ENCODE results near the gene POLR1A. TPM values are rescaled to one million over a fixed set of nuclear protein-coding genes. Genes with fewer than 3 reads are reported as not detected.

The POLR1A gene
- polyA plus RNA-seq, 4 donors = 1.4 to 12.6 (median 5.4) TPM

DNA sequence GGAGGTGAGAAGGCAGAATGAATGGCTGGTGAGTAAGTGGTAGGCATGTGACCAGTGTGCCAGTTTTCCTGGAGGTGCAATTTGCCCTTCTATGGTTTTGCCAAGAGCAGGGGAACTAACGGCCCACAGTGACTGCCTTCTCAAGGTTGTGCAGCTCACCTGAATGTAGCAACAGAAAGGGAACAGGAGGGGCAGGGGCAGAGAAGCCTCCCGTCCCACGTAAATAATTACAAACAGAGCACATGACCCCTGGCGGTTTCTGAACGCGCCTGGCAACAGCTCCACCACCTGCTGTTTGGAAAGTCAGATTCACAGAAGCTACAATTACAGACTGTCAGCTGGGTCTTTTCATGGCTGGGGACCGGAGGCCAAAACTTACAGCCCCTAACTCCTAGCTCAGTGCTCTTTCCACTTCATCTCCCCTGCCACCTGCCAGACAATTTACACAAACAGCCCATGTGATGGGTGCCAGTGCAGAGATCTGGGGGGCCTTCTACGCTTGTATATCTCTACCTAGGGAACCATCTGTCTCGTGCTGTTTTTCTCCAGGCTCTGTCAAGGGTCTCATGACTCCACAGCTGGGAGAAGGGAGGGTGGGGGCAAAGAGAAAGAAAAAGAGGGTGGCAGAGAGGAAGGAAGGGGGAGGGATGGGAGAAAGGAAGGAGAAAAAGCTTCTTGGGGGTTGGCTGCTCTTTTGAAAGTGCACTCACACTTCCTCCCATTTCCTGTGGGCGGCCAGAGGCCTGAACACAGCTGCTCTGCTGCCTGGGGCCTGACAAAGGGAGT, 69.6 kb downstream of the POLR1A start:
- Histone ChIP-seq H3K27ac (ENCODE audit: low read depth in 1 of 3, low read length in 2 of 3) (peak overlapping the region; percentile 38 to 93 (median 66)), H3K36me3 (ENCODE audit: control insufficient read depth in 3 of 3, insufficient read depth in 2 of 3, low read depth in 1 of 3, low read length in 3 of 3) (peaks cover 2 to 96% (median 5%) of the 10 kb centered on the region in 3 donors), H3K9me3 (ENCODE audit: control insufficient read depth in 2 of 2, insufficient read depth in 1 of 2, low read depth in 1 of 2, low read length in 1 of 2) (no peaks in the 10 kb centered on the region), H3K4me3 (ENCODE audit: low read depth in 1 of 3, low read length in 3 of 3) (no peak overlapping the region), H3K27me3 (ENCODE audit: control insufficient read depth in 3 of 3, insufficient read depth in 3 of 3, low read length in 3 of 3) (no peaks in the 10 kb centered on the region), H3K4me1 (ENCODE audit: control insufficient read depth in 3 of 3, insufficient read depth in 2 of 3, low read depth in 1 of 3, low read length in 2 of 3) (peaks cover 0 to 26% (median 17%) of the 10 kb centered on the region in 3 donors)
- DNase-seq (peak; percentile 52 to 59), FAIRE-seq (no peak)
- whole genome bisulfite sequencing, 3 donors = 37 to 72% (median 49%) methylated on average over 10 of the region's 10 CpGs

DNA sequence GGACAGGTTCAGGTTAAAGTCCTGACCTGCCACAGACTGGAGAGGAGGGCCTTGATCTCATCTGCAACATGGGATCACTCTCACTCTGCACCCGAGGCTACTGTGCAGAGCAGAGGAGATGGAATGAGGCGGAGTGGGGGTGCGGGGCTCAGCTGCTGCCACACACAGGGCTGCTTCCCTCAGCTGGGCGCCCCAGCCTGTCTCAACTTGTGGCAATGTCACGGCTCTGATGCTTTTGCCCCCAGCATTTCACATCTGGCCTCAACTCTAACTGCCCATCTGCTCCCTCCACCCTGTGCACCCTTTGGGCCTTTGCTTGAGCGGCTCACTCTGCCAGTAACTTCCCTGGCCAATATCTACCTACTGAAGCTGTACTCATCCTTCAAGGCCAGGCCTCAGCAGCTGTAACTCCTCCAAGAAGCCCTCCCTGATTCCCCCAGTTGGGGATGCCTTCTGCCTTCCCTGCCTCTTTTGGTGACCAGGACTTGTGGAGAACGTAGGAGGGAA, 70.3 kb downstream of the POLR1A start:
- peak overlapping the region; percentile 38 to 93 (median 66) for H3K27ac ChIP-seq (ENCODE audit: low read depth in 1 of 3, low read length in 2 of 3)
- no peak for DNase-seq
- FAIRE-seq = no peak
- peaks cover 6 to 98% (median 6%) of the 10 kb centered on the region in 3 donors for H3K36me3 ChIP-seq (ENCODE audit: control insufficient read depth in 3 of 3, insufficient read depth in 2 of 3, low read depth in 1 of 3, low read length in 3 of 3)
- peaks cover 0 to 26% (median 17%) of the 10 kb centered on the region in 3 donors for H3K4me1 ChIP-seq (ENCODE audit: control insufficient read depth in 3 of 3, insufficient read depth in 2 of 3, low read depth in 1 of 3, low read length in 2 of 3)
- no peak overlapping the region for H3K4me3 ChIP-seq (ENCODE audit: low read depth in 1 of 3, low read length in 3 of 3)
- 79 to 86% (median 84%) methylated on average over 7 of the region's 7 CpGs for WGBS, 3 donors
- H3K9me3 ChIP-seq (ENCODE audit: control insufficient read depth in 2 of 2, insufficient read depth in 1 of 2, low read depth in 1 of 2, low read length in 1 of 2) = no peaks in the 10 kb centered on the region
- no peaks in the 10 kb centered on the region for H3K27me3 ChIP-seq (ENCODE audit: control insufficient read depth in 3 of 3, insufficient read depth in 3 of 3, low read length in 3 of 3)

DNA sequence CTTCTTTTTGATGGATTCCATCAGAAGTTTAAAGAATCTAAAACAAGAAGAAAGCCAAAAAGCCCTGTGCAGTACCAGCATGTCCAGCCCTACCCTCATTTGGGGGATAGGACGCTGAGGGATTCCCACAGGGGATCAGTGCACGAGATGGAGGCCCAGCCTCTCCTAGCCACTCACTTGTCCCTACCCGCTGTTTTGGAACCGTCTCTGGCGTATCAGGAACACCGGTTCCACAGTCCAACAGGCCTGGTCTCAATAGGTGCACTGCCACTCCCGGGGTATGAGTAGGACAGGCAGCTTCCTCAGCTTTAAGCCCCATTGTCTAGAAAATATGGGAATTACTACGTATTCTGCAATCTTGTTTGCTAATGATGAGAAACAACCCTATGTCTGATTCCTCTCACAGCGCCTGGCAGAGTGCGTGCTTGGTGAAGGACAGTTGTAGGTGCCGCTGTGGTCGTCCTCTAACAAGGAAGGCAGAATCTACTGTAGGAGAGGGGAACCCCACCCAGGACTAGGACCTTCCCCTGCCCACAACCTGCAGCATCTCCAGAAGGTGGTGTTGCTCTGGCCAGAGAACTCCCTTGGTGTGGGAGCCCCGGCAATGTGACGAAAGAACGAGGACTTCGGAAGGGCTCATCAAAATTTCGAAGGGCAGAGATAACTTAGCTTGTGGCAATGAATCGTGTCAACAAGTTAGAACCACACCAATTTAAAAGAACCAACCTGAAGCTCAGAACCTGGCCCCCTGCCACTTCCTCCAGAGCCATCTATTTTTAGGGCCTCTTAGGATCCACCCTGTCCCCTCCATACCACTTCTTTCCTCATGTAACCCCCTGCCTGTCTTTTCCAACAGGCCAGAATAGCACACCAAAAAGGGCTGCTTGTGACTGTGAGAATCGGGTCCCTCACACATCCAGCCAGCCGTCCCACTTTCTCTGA, 71.7 kb downstream of the POLR1A start:
- 90 to 94% (median 93%) methylated on average over 20 of the region's 20 CpGs for WGBS, 3 donors
- H3K27ac ChIP-seq (ENCODE audit: low read depth in 1 of 3, low read length in 2 of 3) = peak overlapping the region in 1 of 3 donors; percentile 8
- no peaks in the 10 kb centered on the region for H3K9me3 ChIP-seq (ENCODE audit: control insufficient read depth in 2 of 2, insufficient read depth in 1 of 2, low read depth in 1 of 2, low read length in 1 of 2)
- peaks cover 6 to 98% (median 6%) of the 10 kb centered on the region in 3 donors for H3K36me3 ChIP-seq (ENCODE audit: control insufficient read depth in 3 of 3, insufficient read depth in 2 of 3, low read depth in 1 of 3, low read length in 3 of 3)
- H3K27me3 ChIP-seq (ENCODE audit: control insufficient read depth in 3 of 3, insufficient read depth in 3 of 3, low read length in 3 of 3) = no peaks in the 10 kb centered on the region
- FAIRE-seq = no peak
- no peak for DNase-seq
- H3K4me1 ChIP-seq (ENCODE audit: control insufficient read depth in 3 of 3, insufficient read depth in 2 of 3, low read depth in 1 of 3, low read length in 2 of 3) = peaks cover 0 to 26% (median 17%) of the 10 kb centered on the region in 3 donors
- H3K4me3 ChIP-seq (ENCODE audit: low read depth in 1 of 3, low read length in 3 of 3) = no peak overlapping the region

DNA sequence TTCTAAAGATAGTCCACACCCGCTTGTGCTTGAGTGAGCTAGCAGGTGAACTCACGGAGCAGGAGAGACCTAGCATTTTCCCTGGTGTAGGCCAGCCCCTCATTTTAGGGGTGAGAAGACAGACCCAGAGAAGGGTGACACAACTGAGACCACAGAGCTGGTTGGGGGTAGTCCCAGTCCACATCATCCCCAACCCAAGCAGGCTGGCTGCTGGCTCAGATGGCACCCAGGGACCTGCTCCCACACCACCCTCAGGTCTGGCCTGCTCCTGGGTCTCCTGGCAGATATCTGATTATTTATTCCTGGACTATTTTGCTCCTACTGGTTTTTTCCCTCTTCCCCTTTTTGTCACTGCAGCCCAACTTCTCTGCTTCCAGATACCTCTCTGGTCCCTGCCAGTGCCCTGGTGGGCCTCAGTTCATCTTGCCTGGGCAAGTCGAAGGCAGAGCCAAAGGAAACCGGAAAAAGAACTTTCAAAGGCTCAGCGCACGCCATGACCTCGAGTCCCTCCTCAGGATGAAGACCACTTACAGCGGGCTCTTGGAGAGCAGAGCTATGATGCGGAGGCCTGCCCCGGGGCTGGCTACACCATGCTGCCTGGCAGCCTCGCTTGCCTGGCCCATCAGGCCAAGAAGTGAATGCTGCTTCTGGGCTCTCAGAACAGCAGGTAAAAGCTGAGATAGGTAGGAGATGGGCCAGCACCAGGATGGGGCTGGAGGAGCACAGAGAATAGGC, 72.7 kb downstream of the POLR1A start:
- FAIRE-seq (no peak), DNase-seq (no peak)
- H3K27ac ChIP-seq (ENCODE audit: low read depth in 1 of 3, low read length in 2 of 3) = no peak overlapping the region
- WGBS, 3 donors = 95 to 99% (median 95%) methylated on average over 11 of the region's 11 CpGs
- no peaks in the 10 kb centered on the region for H3K27me3 ChIP-seq (ENCODE audit: control insufficient read depth in 3 of 3, insufficient read depth in 3 of 3, low read length in 3 of 3)
- peaks cover 0 to 26% (median 17%) of the 10 kb centered on the region in 3 donors for H3K4me1 ChIP-seq (ENCODE audit: control insufficient read depth in 3 of 3, insufficient read depth in 2 of 3, low read depth in 1 of 3, low read length in 2 of 3)
- H3K4me3 ChIP-seq (ENCODE audit: low read depth in 1 of 3, low read length in 3 of 3) = no peak overlapping the region
- H3K9me3 ChIP-seq (ENCODE audit: control insufficient read depth in 2 of 2, insufficient read depth in 1 of 2, low read depth in 1 of 2, low read length in 1 of 2) = no peaks in the 10 kb centered on the region
- H3K36me3 ChIP-seq (ENCODE audit: control insufficient read depth in 3 of 3, insufficient read depth in 2 of 3, low read depth in 1 of 3, low read length in 3 of 3) = peaks cover 6 to 98% (median 10%) of the 10 kb centered on the region in 3 donors

GRCh38 chr2:86031606-86032005, 74.1 kb downstream of the POLR1A start:
- peaks cover 13 to 98% (median 16%) of the 10 kb centered on the region in 3 donors for H3K36me3 ChIP-seq (ENCODE audit: control insufficient read depth in 3 of 3, insufficient read depth in 2 of 3, low read depth in 1 of 3, low read length in 3 of 3)
- 96 to 97% (median 96%) methylated on average over 4 of the region's 4 CpGs for whole genome bisulfite sequencing, 3 donors
- DNase-seq = no peak
- FAIRE-seq = no peak
- H3K4me3 ChIP-seq (ENCODE audit: low read depth in 1 of 3, low read length in 3 of 3) = no peak overlapping the region
- H3K9me3 ChIP-seq (ENCODE audit: control insufficient read depth in 2 of 2, insufficient read depth in 1 of 2, low read depth in 1 of 2, low read length in 1 of 2) = no peaks in the 10 kb centered on the region
- H3K4me1 ChIP-seq (ENCODE audit: control insufficient read depth in 3 of 3, insufficient read depth in 2 of 3, low read depth in 1 of 3, low read length in 2 of 3) = peaks cover 0 to 15% (median 5%) of the 10 kb centered on the region in 3 donors
- no peaks in the 10 kb centered on the region for H3K27me3 ChIP-seq (ENCODE audit: control insufficient read depth in 3 of 3, insufficient read depth in 3 of 3, low read length in 3 of 3)
- no peak overlapping the region for H3K27ac ChIP-seq (ENCODE audit: low read depth in 1 of 3, low read length in 2 of 3)

- no peaks in the 10 kb centered on the region for H3K27me3 ChIP-seq (ENCODE audit: control insufficient read depth in 3 of 3, insufficient read depth in 3 of 3, low read length in 3 of 3)
- no peak for FAIRE-seq
- H3K9me3 ChIP-seq (ENCODE audit: control insufficient read depth in 2 of 2, insufficient read depth in 1 of 2, low read depth in 1 of 2, low read length in 1 of 2) = no peaks in the 10 kb centered on the region
- peaks cover 0 to 11% (median 5%) of the 10 kb centered on the region in 3 donors for H3K4me1 ChIP-seq (ENCODE audit: control insufficient read depth in 3 of 3, insufficient read depth in 2 of 3, low read depth in 1 of 3, low read length in 2 of 3)
- H3K27ac ChIP-seq (ENCODE audit: low read depth in 1 of 3, low read length in 2 of 3) = no peak overlapping the region
- H3K4me3 ChIP-seq (ENCODE audit: low read depth in 1 of 3, low read length in 3 of 3) = no peak overlapping the region
- peaks cover 14 to 98% (median 16%) of the 10 kb centered on the region in 3 donors for H3K36me3 ChIP-seq (ENCODE audit: control insufficient read depth in 3 of 3, insufficient read depth in 2 of 3, low read depth in 1 of 3, low read length in 3 of 3)
- whole genome bisulfite sequencing, 3 donors = 94 to 97% (median 97%) methylated on average over 14 of the region's 14 CpGs
- no peak for DNase-seq
These were observed 74.5 kb downstream of the POLR1A start for GRCh38 chr2:86031151-86031550.

GRCh38 chr2:86029873-86030272, 75.8 kb downstream of the POLR1A start:
- no peaks in the 10 kb centered on the region for H3K9me3 ChIP-seq (ENCODE audit: control insufficient read depth in 2 of 2, insufficient read depth in 1 of 2, low read depth in 1 of 2, low read length in 1 of 2)
- H3K4me1 ChIP-seq (ENCODE audit: control insufficient read depth in 3 of 3, insufficient read depth in 2 of 3, low read depth in 1 of 3, low read length in 2 of 3) = no peaks in the 10 kb centered on the region
- H3K36me3 ChIP-seq (ENCODE audit: control insufficient read depth in 3 of 3, insufficient read depth in 2 of 3, low read depth in 1 of 3, low read length in 3 of 3) = peaks cover 14 to 95% (median 16%) of the 10 kb centered on the region in 3 donors
- 95 to 98% (median 96%) methylated on average over 14 of the region's 14 CpGs for WGBS, 3 donors
- no peak overlapping the region for H3K27ac ChIP-seq (ENCODE audit: low read depth in 1 of 3, low read length in 2 of 3)
- H3K4me3 ChIP-seq (ENCODE audit: low read depth in 1 of 3, low read length in 3 of 3) = no peak overlapping the region
- FAIRE-seq (no peak), DNase-seq (no peak)
- no peaks in the 10 kb centered on the region for H3K27me3 ChIP-seq (ENCODE audit: control insufficient read depth in 3 of 3, insufficient read depth in 3 of 3, low read length in 3 of 3)

All from small intestine (tissue), 7 donors.